ENCODE measurements around the gene ZNF385C. TPM values are rescaled to one million over a fixed set of nuclear protein-coding genes. Genes with fewer than 3 reads are reported as not detected.
"Not testable (repeated sequence)": the region's sequence is repeated elsewhere in the genome, so short reads cannot be mapped to it uniquely, and the experiment has no call there.

Gene ZNF385C
- total RNA-seq, 1 donor from 2014 or later: not detected

GRCh38 chr17:42020845-42021244 lies 77.4 kb downstream of the ZNF385C start:
- Mint-ChIP-seq H3K36me3 (ENCODE audit: low read depth) (peaks cover 34% of the 10 kb centered on the region), H3K4me1 (ENCODE audit: low read depth) (peaks cover 49% of the 10 kb centered on the region), H3K4me3 (peak overlapping the region; percentile 97)
- DNase-seq (ENCODE audit: low spot score); H3K27me3 Mint-ChIP-seq (ENCODE audit: insufficient read depth); H3K27ac Mint-ChIP-seq; H3K9me3 Mint-ChIP-seq: not testable (repeated sequence)
- intact Hi-C loops (cut with micrococcal nuclease): loop anchor here (10.0 kb wide), 1 partner anchor 384 kb away; no protein-coding TSS in a partner anchor

DNA sequence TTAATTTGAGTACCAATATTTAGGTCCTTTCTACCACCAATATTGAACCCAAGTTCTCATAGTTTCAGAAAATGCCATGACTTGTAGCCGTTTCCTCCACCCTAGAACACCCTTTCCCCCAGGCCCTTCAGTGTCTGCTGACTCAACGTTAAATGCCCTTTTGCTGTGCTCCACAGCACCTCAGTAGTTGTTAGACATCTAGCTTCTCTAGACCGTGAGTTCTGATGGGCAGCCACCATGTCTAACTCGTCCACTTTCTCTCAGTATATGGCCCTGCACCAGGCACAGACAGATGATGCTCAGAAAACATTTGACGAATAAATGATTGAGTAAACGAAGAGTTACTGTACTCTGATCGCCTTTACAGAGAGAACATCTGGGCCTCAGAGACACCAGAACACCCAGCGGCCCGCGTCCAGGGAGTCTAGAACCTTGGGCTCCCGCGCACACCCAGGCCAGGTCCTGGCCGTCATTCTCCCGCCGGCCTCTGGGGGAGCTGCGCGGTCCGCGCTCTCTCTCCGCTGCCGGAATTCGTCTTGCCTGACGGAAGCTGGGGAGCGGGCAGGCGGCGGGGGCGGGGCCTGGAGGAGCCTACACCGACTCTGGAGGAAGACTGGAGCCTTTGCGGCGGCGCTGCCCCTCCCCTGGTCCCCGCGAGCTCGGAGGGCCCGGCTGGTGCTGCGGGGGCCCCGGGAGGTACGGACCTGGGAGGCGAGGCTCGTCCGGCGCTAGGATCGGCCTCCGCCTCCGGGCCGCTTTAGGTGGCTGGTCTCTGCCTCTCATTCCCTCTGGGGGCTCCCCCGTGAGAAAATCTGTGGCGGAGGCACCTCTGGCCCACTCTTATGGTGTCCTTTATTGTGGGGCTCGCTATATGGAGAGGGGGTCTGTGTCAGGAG lies 78.5 kb downstream of the ZNF385C start, which contains the start of gene NKIRAS2:
TSS of gene NKIRAS2 (plus strand) at position 582 of the 896 bp plus-strand sequence. CDS start 1,488 bp downstream, outside the sequence.
- peaks cover 53% of the 10 kb centered on the region for H3K4me1 Mint-ChIP-seq (ENCODE audit: low read depth)
- H3K27me3 Mint-ChIP-seq (ENCODE audit: insufficient read depth): no peaks in the 10 kb centered on the region
- H3K27ac Mint-ChIP-seq: peak within 1 kb of the TSS; percentile 81
- H3K4me3 Mint-ChIP-seq: peak within 1 kb of the TSS; percentile 100
- DNase-seq (ENCODE audit: low spot score): peak; percentile 93
- H3K9me3 Mint-ChIP-seq: no peaks in the 10 kb centered on the region
- intact Hi-C loops (cut with micrococcal nuclease): loop anchor here (5.0 to 10.0 kb wide), 2 partner anchors 385 to 1988 kb away; no protein-coding TSS in a partner anchor
- peaks cover 32% of the 10 kb centered on the region for H3K36me3 Mint-ChIP-seq (ENCODE audit: low read depth)

- Mint-ChIP-seq H3K4me3 (peak overlapping the region; percentile 100), H3K27ac (no peak overlapping the region)
These were observed 79.3 kb downstream of the ZNF385C start for GRCh38 chr17:42018988-42019387.

GRCh38 chr17:42018339-42018738 lies 79.9 kb downstream of the ZNF385C start:
- DNase-seq (ENCODE audit: low spot score): no peak
- Mint-ChIP-seq H3K27me3 (ENCODE audit: insufficient read depth) (no peaks in the 10 kb centered on the region), H3K36me3 (ENCODE audit: low read depth) (peaks cover 27% of the 10 kb centered on the region), H3K27ac (peak overlapping the region; percentile 83), H3K4me3 (peak overlapping the region; percentile 100), H3K9me3 (no peaks in the 10 kb centered on the region), H3K4me1 (ENCODE audit: low read depth) (peaks cover 53% of the 10 kb centered on the region)
- intact Hi-C loops (cut with micrococcal nuclease): loop anchor here (5.0 kb wide), 1 partner anchor 1989 kb away; no protein-coding TSS in a partner anchor

More at GRCh38 chr17:42018988-42019387, 79.3 kb downstream of the ZNF385C start:
- intact Hi-C loops (cut with micrococcal nuclease): loop anchor here (5.0 kb wide), 1 partner anchor 1988 kb away; no protein-coding TSS in a partner anchor
- Mint-ChIP-seq H3K36me3 (ENCODE audit: low read depth) (peaks cover 30% of the 10 kb centered on the region), H3K9me3 (no peaks in the 10 kb centered on the region), H3K27me3 (ENCODE audit: insufficient read depth) (no peaks in the 10 kb centered on the region), H3K4me1 (ENCODE audit: low read depth) (peaks cover 50% of the 10 kb centered on the region)
- DNase-seq (ENCODE audit: low spot score): no peak

- intact Hi-C loops (cut with micrococcal nuclease): loop anchor here (1.0 to 5.0 kb wide), 9 partner anchors 52 to 1989 kb away; partner anchors contain the start of genes CNP, DHX58, KAT2A and KCNH4
These were observed 80.4 kb downstream of the ZNF385C start for GRCh38 chr17:42017866-42018200.

GRCh38 chr17:42016941-42017865 lies 81.1 kb downstream of the ZNF385C start, which contains the start of gene DNAJC7:
Gene DNAJC7 (minus strand): TSS chr17:42017439. CDS start chr17:42017416, 23 bp downstream.
- no peaks in the 10 kb centered on the region for H3K9me3 Mint-ChIP-seq
- DNase-seq (ENCODE audit: low spot score): peak; percentile 87
- peak within 1 kb of the TSS; percentile 99 for H3K27ac Mint-ChIP-seq
- intact Hi-C loops (cut with micrococcal nuclease): loop anchor here (1.0 to 5.0 kb wide), 9 partner anchors 51 to 1990 kb away; partner anchors contain the start of genes CNP, DHX58, KAT2A and KCNH4
- peaks cover 25% of the 10 kb centered on the region for H3K36me3 Mint-ChIP-seq (ENCODE audit: low read depth)
- H3K4me1 Mint-ChIP-seq (ENCODE audit: low read depth): peaks cover 54% of the 10 kb centered on the region
- peak within 1 kb of the TSS; percentile 100 for H3K4me3 Mint-ChIP-seq
- no peaks in the 10 kb centered on the region for H3K27me3 Mint-ChIP-seq (ENCODE audit: insufficient read depth)

More at GRCh38 chr17:42017866-42018200, 80.4 kb downstream of the ZNF385C start:
- Mint-ChIP-seq H3K9me3 (no peaks in the 10 kb centered on the region), H3K4me3 (peak overlapping the region; percentile 100), H3K4me1 (ENCODE audit: low read depth) (peaks cover 57% of the 10 kb centered on the region), H3K27me3 (ENCODE audit: insufficient read depth) (no peaks in the 10 kb centered on the region), H3K27ac (peak overlapping the region; percentile 83), H3K36me3 (ENCODE audit: low read depth) (peaks cover 27% of the 10 kb centered on the region)
- no peak for DNase-seq (ENCODE audit: low spot score)

- Mint-ChIP-seq H3K27ac (peak overlapping the region; percentile 99), H3K36me3 (ENCODE audit: low read depth) (peaks cover 20% of the 10 kb centered on the region), H3K4me3 (peak overlapping the region; percentile 100), H3K9me3 (no peaks in the 10 kb centered on the region), H3K27me3 (ENCODE audit: insufficient read depth) (no peaks in the 10 kb centered on the region), H3K4me1 (ENCODE audit: low read depth) (peaks cover 56% of the 10 kb centered on the region)
- intact Hi-C loops (cut with micrococcal nuclease): loop anchor here (2.0 to 5.0 kb wide), 2 partner anchors 164 to 1991 kb away; partner anchors contain the start of gene KCNH4
- DNase-seq (ENCODE audit: low spot score): no peak
These were observed 81.9 kb downstream of the ZNF385C start for GRCh38 chr17:42016411-42016831.

DNA sequence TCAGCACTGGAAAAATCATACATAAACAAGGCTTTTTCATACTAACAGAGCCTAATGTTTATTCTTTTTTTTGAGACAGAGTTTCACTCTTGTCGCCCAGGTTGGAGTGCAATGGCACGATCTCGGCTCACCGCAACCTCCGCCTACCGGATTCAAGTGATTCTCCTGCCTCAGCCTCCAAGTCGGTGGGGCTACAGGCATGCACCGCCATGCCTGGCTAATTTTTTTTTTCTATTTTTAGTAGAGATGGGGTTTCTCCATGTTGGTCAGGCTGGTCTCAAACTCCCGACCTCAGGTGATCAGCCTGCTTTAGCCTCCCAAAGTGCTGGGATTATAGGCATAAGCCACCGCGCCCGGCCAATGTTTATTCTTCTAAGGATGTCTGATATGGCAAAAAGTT lies 84.5 kb downstream of the ZNF385C start:
- H3K27me3 Mint-ChIP-seq (ENCODE audit: insufficient read depth); DNase-seq (ENCODE audit: low spot score); intact Hi-C loops (cut with micrococcal nuclease); H3K4me3 Mint-ChIP-seq; H3K9me3 Mint-ChIP-seq: not testable (repeated sequence)
- H3K36me3 Mint-ChIP-seq (ENCODE audit: low read depth): peaks cover 15% of the 10 kb centered on the region
- H3K27ac Mint-ChIP-seq: peak overlapping the region; percentile 32
- H3K4me1 Mint-ChIP-seq (ENCODE audit: low read depth): peaks cover 50% of the 10 kb centered on the region

GRCh38 chr17:42012363-42012762 lies 85.9 kb downstream of the ZNF385C start:
- peaks cover 37% of the 10 kb centered on the region for H3K4me1 Mint-ChIP-seq (ENCODE audit: low read depth)
- H3K27me3 Mint-ChIP-seq (ENCODE audit: insufficient read depth); DNase-seq (ENCODE audit: low spot score); H3K4me3 Mint-ChIP-seq; intact Hi-C loops (cut with micrococcal nuclease); H3K27ac Mint-ChIP-seq; H3K9me3 Mint-ChIP-seq: not testable (repeated sequence)
- peaks cover 15% of the 10 kb centered on the region for H3K36me3 Mint-ChIP-seq (ENCODE audit: low read depth)

GRCh38 chr17:42010898-42011516 lies 87.3 kb downstream of the ZNF385C start:
- intact Hi-C loops (cut with micrococcal nuclease): no loop called here
- no peaks in the 10 kb centered on the region for H3K27me3 Mint-ChIP-seq (ENCODE audit: insufficient read depth)
- no peak for DNase-seq (ENCODE audit: low spot score)
- H3K36me3 Mint-ChIP-seq (ENCODE audit: low read depth): peaks cover 12% of the 10 kb centered on the region
- H3K9me3 Mint-ChIP-seq: no peaks in the 10 kb centered on the region
- peak overlapping the region; percentile 11 for H3K27ac Mint-ChIP-seq
- H3K4me3 Mint-ChIP-seq: no peak overlapping the region
- H3K4me1 Mint-ChIP-seq (ENCODE audit: low read depth): peaks cover 32% of the 10 kb centered on the region

DNA sequence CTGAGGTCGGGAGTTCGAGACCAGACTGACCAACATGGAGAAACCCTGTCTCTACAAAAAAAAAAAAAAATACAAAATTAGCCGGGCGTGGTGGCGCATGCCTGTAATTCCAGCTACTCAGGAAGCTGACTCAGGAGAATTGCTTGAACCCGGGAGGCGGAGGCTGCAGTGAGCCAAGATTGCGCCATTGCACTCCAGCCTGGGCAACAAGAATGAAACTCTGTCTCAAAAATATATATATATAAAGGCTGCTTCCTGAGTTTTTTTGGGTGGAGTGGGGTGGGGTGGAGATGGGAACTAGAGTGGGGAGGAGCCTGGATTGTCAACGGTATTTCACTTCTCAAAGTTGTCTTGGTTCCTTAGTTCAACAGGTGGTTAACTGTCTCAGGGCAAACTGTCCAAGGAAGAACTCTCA lies 88.0 kb downstream of the ZNF385C start:
- Mint-ChIP-seq H3K4me1 (ENCODE audit: low read depth) (peaks cover 27% of the 10 kb centered on the region), H3K36me3 (ENCODE audit: low read depth) (peaks cover 10% of the 10 kb centered on the region)
- intact Hi-C loops (cut with micrococcal nuclease); H3K27ac Mint-ChIP-seq; H3K27me3 Mint-ChIP-seq (ENCODE audit: insufficient read depth); H3K4me3 Mint-ChIP-seq; DNase-seq (ENCODE audit: low spot score); H3K9me3 Mint-ChIP-seq: not testable (repeated sequence)

- intact Hi-C loops (cut with micrococcal nuclease): no loop called here
- no peaks in the 10 kb centered on the region for H3K27me3 Mint-ChIP-seq (ENCODE audit: insufficient read depth)
- H3K9me3 Mint-ChIP-seq: no peaks in the 10 kb centered on the region
- H3K4me3 Mint-ChIP-seq: no peak overlapping the region
- peak overlapping the region; percentile 10 for H3K27ac Mint-ChIP-seq
- DNase-seq (ENCODE audit: low spot score): no peak
- peaks cover 10% of the 10 kb centered on the region for H3K36me3 Mint-ChIP-seq (ENCODE audit: low read depth)
- H3K4me1 Mint-ChIP-seq (ENCODE audit: low read depth): peaks cover 30% of the 10 kb centered on the region
These were observed 89.1 kb downstream of the ZNF385C start for GRCh38 chr17:42009170-42009569.

Data from activated T-helper 1 cell treated with anti-CD3 and anti-CD28 coated beads, Interleukin-12 subunit alpha, Interleukin-12 subunit beta, Interleukin-2, Interleukin-4 antibody, amounts not matched to agents 30 ng/mL and 10 ng/mL and 1 ng/mL, durations not matched to agents 14 hours and 24 hours and 36 hours (primary cell).